ENCODE measurements around the gene XG.

Gene XG

GRCh38 chrX:2733286-2733685, 18.6 kb upstream of the XG start:
- Histone ChIP-seq H3K4me3 (ENCODE audit: low read length) (no peak overlapping the region), H3K9me2 (replicated peaks; ENCODE audit: control insufficient read depth, low read length) (no peaks in the 10 kb centered on the region), H3K27ac (ENCODE audit: low read depth, low read length) (no peak overlapping the region), H4K20me1 (ENCODE audit: control insufficient read depth, insufficient read depth, low read depth, low read length) (no peaks in the 10 kb centered on the region), H3K9me3 (ENCODE audit: control insufficient read depth, insufficient read depth, low read length) (peaks cover 4% of the 10 kb centered on the region; the same call in 1 of the 2 replicates), H3F3A (ENCODE audit: control insufficient read depth, insufficient read depth) (no peaks in the 10 kb centered on the region), H3K27me3 (ENCODE audit: control insufficient read depth, low read length) (no peaks in the 10 kb centered on the region), H3K4me1 (ENCODE audit: control insufficient read depth, low read length) (no peaks in the 10 kb centered on the region), H3K79me2 (ENCODE audit: control insufficient read depth, low read length) (no peaks in the 10 kb centered on the region), H3K4me2 (ENCODE audit: low read length) (no peak overlapping the region), H3K36me3 (ENCODE audit: control insufficient read depth, low read length) (peaks cover 24% of the 10 kb centered on the region)
- TF ChIP-seq EZH2phosphoT487 (IDR thresholded peaks at IDR 0.05; ENCODE audit: borderline replicate concordance, low read length) (no peak), CTCF (IDR thresholded peaks at IDR 0.05; ENCODE audit: low read depth, low read length, poor library complexity, severe bottlenecking) (no peak)

- H3K9me2 ChIP-seq (replicated peaks; ENCODE audit: control insufficient read depth, low read length) = no peaks in the 10 kb centered on the region
- H4K20me1 ChIP-seq (ENCODE audit: control insufficient read depth, insufficient read depth, low read depth, low read length) = no peaks in the 10 kb centered on the region
- peaks cover 15% of the 10 kb centered on the region for H3K36me3 ChIP-seq (ENCODE audit: control insufficient read depth, low read length)
- no peaks in the 10 kb centered on the region for H3K27me3 ChIP-seq (ENCODE audit: control insufficient read depth, low read length)
- no peaks in the 10 kb centered on the region for H3F3A ChIP-seq (ENCODE audit: control insufficient read depth, insufficient read depth)
- no peaks in the 10 kb centered on the region for H3K4me1 ChIP-seq (ENCODE audit: control insufficient read depth, low read length)
- H3K9me3 ChIP-seq (ENCODE audit: control insufficient read depth, insufficient read depth, low read length) = peaks cover 4% of the 10 kb centered on the region; the same call in 1 of the 2 replicates
- TF ChIP-seq EZH2phosphoT487 (IDR thresholded peaks at IDR 0.05; ENCODE audit: borderline replicate concordance, low read length) (no peak), CTCF (IDR thresholded peaks at IDR 0.05; ENCODE audit: low read depth, low read length, poor library complexity, severe bottlenecking) (no peak)
- H3K4me3 ChIP-seq (ENCODE audit: low read length) = no peak overlapping the region
- H3K27ac ChIP-seq (ENCODE audit: low read depth, low read length) = no peak overlapping the region
- no peak overlapping the region for H3K4me2 ChIP-seq (ENCODE audit: low read length)
- H3K79me2 ChIP-seq (ENCODE audit: control insufficient read depth, low read length) = no peaks in the 10 kb centered on the region
These were observed 16.6 kb upstream of the XG start for GRCh38 chrX:2735270-2735669.

GRCh38 chrX:2740672-2741071, 11.2 kb upstream of the XG start:
- no peak overlapping the region for H3K4me3 ChIP-seq (ENCODE audit: low read length)
- no peak for TF ChIP-seq EZH2phosphoT487 (IDR thresholded peaks at IDR 0.05; ENCODE audit: borderline replicate concordance, low read length)
- TF ChIP-seq CTCF (IDR thresholded peaks at IDR 0.05; ENCODE audit: low read depth, low read length, poor library complexity, severe bottlenecking) = no peak
- no peaks in the 10 kb centered on the region for H3K4me1 ChIP-seq (ENCODE audit: control insufficient read depth, low read length)
- no peak overlapping the region for H3K4me2 ChIP-seq (ENCODE audit: low read length)
- no peaks in the 10 kb centered on the region for H3F3A ChIP-seq (ENCODE audit: control insufficient read depth, insufficient read depth)
- no peaks in the 10 kb centered on the region for H3K79me2 ChIP-seq (ENCODE audit: control insufficient read depth, low read length)
- H4K20me1 ChIP-seq (ENCODE audit: control insufficient read depth, insufficient read depth, low read depth, low read length) = no peaks in the 10 kb centered on the region
- no peaks in the 10 kb centered on the region for H3K9me2 ChIP-seq (replicated peaks; ENCODE audit: control insufficient read depth, low read length)
- H3K27me3 ChIP-seq (ENCODE audit: control insufficient read depth, low read length) = no peaks in the 10 kb centered on the region
- H3K27ac ChIP-seq (ENCODE audit: low read depth, low read length) = no peak overlapping the region
- H3K36me3 ChIP-seq (ENCODE audit: control insufficient read depth, low read length) = peaks cover 6% of the 10 kb centered on the region; the same call in 1 of the 2 replicates
- no peaks in the 10 kb centered on the region for H3K9me3 ChIP-seq (ENCODE audit: control insufficient read depth, insufficient read depth, low read length)

Data from DOHH2 (cell line).